Stimulated activated CD4-positive, alpha-beta T cell treated with anti-CD3 and anti-CD28 coated beads, Interleukin-4, amount 100 ng/mL, for 4 hours (primary cell): Measurements from ENCODE around the gene ARHGEF3.
"Not testable (repeated sequence)": the region's sequence is repeated elsewhere in the genome, so short reads cannot be mapped to it uniquely, and the experiment has no call there.

Source experiments
- DNase-seq, 2 experiments: peaks; one replicate each; pipeline ENCODE4 v3.0.0-alpha.2; 2020

Gene ARHGEF3

DNA sequence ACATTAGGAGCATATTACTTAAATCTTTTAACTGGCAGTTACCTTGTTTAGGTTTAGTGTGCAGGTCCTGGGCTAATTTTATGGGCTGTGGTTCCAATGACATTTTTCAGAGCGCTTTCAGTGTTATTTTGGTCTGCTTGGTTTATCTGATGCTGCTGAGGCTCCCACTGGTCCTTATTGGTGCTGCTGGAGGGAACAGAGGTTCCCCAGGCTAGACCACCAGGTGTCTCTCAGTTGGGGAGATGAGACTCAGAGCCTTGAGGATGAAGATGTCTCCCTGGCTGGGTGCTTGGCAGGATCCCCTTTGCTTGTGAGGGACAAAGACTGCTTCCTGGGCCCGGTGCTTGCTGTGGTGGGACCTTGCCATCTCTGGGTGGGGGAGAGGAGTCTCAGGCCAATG is 90.4 kb downstream of the ARHGEF3 start:
- DNase-seq = no peak

DNA sequence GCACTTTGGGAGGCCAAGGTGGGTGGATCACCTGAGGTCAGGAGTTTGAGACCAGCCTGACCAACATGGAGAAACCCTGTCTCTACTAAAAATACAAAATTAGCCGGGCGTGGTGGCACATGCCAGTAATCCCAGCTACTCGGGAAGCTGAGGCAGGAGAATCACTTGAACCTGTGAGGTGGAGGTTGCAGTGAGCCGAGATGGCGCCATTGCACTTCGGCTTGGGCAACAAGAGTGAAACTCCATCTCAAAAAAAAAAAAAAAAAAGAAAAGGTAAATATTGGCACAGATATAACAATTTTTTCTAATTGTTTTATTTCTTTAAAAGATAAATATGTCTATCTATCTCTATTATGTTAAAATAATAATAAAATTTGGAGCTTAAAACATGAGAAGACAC is 94.3 kb downstream of the ARHGEF3 start:
- DNase-seq = peak in 1 of 2 experiments; percentile 25

DNA sequence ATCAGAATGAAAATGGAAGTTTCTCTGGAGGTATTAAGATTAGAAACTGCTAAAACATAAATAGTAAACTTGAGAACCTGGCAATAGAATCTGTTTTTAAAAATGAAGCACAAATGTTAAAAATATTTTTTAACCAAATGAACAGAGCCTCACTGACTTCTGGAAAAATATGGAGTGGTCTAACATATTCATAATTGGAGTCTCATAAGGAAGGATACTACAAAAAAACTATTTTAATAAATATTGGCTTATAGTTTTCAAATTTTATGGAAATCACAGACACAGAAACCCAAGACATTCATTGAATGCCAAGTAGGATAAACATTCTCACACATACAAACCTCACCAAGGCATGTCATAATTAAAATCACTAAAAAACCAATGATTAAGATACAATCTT is 95.1 kb downstream of the ARHGEF3 start:
- no peak for DNase-seq

DNA sequence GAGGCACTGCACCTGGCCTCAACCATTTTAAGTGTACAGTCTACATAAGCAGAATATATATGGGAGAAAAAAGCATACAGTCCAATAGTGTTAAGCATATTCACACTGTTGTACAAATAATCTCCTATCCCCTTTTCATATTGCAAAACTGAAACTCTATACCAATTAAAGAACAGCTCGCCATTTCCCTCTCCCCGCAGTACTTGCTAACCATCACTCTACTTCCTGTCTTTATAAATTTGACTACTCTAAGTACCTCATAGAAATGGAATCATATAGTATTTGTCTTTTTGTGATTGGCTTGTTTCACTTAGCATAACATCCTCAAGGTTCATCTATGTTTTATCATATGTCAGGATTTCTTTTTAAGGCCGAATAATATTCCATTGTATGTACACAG is 97.0 kb downstream of the ARHGEF3 start:
- DNase-seq = no peak

DNA sequence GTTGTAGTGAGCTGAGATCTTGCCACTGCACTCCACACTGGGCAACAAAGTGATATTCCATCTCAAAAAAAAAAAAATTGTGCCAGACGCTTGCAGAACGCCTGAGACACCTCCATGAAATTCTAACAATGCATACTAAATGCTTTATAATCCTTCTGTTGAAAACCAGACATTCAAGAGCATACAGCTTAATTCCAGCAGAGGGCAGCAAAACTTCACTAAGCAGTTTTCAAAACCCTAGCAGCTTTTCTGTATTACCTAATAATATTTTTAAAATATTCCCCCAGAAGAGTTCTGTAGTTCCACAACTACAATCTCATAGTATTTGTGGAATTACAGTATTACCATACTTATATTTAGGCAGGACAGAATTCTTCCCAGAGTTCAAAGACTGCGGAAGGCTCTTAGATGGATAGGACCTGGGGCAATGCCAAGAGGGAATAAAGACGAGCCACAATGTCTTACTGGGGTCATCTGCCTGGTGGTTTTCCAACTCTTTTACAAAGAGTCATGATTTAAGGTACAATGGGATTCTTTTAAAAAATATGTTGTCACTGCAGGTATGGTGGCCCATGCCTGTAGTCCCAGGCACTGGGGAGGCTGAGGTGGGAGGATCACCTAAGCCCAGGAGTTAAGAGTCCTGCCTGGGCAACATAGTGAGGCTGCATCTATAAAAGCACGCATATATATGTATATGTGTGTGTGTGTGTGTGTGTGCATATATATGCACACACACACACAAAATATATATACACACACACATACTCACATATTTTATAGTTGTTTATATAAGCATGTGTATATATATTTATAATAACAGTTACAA is 99.0 kb downstream of the ARHGEF3 start:
- peak in 1 of 2 experiments; percentile 35 for DNase-seq

DNA sequence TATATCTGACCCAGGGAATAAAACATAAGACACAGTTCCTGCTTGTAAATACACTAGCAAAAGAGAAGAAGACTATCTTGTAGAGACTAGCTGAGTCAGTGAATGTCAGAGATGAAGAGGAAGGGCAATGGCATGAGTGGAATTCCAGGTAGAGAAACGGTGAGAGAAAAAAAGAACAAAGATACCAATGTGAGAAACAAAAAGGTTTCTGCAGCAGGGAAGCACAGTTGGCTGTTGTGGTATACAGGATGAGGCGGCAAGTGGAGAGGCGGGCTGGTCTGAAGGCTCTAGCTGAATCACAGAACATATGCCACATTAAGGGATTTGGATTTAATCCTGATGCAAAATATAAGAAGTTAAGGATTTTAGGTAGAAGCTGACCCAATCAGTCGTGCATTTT is 101.6 kb downstream of the ARHGEF3 start:
- no peak for DNase-seq

DNA sequence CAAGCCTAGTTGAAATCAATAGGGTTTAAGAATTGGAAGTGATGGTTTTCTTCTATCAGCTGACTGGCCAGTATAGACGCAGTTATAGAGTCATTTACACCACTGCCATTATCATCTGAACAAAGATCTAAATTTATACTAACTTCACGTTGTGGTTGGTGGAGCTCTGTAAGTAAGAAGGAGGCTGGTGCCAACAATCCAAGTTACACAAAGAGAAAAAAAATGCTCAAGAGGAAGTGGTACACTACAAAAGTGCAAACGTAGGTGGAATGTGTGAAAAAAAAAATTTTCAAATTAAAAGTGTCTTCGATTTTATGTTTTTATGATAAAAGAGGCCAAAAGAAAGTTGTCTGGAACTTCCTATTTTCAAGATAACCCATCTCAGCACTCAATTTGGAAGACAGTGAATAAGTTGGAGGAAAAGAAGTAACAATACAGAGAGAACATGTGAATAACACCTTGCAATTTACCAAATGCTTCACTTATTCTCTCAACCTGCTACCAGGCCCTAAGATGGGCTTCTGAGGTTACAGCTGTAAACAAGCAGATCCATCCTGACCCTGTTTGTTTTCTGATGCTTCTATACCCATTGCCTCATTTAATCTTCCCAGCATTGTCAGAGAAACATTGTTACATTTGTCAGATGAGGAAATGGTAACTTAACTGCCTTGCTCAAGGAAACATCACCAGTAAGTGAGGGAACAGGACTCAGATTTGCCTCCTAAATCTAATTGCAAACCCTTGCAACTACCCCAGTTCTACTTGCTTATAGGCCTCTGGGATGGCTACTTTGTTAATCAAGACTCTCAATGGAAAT is 106.7 kb downstream of the ARHGEF3 start:
- no peak for DNase-seq

DNA sequence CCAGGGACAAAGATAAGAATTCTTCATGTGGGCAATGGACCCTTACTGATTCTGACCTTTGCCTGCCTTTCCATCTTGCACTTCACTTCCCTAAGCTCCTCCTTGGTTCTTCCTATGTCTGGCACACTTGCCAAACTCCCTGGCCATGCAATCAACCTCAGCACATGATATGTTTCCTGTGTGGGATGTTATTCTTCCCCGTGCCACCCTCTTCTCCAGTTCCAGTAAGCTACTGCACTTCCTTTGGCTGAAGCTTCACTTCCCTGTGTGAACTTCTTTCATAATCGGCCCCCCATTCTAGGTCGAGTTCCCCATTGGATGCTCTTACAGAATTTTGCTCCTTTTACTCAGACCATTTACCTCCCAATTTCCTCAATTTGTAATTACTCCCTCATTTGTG is 108.0 kb downstream of the ARHGEF3 start:
- DNase-seq = no peak

DNA sequence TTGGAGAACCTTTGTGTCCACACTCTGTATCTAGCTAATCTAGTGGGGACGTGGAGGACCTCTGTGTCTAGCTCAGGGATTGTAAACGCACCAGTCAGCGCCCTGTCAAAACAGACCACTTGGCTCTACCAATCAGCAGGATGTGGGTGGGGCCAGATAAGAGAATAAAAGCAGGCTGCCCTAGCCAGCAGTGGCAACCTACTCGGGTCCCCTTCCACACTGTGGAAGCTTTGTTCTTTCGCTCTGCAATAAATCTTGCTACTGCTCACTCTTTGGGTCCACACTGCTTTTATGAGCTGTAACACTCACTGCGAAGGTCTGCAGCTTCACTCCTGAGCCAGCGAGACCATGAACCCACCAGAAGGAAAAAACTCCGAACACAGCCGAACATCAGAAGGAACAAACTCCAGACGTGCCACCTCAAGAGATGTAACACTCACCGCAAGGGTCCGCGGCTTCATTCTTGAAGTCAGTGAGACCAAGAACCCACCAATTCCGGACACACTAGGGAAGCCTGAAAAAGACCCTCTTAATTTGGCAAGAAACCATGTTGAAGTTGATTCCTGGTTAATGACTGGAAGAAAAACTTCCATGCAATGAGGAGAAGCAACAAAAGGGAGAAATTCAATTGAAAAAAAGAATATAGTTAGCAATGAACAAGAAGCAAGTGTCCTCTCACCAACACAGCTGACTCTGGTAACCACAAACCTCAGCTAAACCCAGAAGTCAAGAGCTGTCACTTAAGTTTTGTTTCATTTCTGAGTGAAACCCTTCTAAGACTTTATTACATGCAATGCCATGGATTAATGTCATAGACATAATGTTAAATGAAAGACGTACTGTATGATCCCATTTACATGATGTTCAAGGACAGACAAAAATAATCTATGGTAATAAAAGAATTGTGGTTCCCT is 109.0 kb downstream of the ARHGEF3 start:
- peak in 1 of 2 experiments; percentile 29 for DNase-seq

DNA sequence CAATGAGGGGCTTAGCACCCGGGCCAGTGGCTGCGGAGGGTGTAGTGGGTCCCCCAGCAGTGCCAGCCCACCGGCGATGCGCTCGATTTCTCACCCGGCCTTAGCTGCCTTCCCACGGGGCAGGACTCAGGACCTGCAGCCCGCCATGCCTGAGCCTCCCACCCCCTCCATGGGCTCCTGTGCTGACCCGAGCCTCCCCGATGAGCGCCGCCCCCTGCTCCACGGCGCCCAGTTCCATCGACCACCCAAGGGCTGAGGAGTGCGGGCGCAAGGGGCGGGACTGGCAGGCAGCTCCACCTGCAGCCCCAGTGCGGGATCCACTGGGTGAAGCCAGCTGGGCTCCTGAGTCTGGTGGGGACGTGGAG is 109.8 kb downstream of the ARHGEF3 start:
- DNase-seq = not testable (repeated sequence)

DNA sequence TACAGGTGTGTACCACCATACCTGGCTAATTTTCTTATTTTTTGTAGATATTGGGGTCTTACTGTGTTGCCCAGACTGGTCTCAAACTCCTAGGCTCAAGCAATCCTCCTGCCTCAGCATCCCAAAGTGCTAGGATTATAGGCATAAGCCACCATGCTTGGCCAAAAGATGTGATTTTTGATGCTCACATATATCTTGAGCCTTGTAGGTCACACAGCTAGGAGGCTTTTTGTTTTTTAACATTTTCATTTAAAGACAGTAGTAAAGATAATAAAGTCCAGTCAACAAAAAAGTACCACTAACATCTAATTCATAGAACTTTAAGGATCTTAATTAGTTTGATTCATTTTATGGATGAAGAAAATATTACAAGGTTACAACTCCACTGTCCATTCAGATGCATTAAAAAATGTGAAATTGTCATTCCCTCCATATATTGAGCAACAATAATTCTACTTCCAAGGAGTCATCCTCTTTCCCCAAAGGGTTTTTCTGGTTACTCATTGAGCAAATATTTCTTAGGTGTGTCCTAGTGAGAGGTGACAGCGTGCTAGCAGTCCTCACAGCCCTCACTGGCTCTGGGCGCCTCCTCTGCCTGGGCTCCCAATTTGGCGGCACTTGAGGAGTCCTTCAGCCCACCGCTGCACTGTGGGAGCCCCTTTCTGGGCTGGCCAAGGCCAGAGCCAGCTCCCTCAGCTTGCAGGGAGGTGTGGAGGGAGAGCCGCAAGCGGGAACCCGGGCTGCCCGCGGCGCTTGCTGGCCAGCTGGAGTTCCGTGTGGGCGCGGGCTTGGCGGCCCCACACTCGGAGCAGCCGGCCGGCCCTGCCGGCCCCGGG is 110.4 kb downstream of the ARHGEF3 start:
- DNase-seq = no peak

DNA sequence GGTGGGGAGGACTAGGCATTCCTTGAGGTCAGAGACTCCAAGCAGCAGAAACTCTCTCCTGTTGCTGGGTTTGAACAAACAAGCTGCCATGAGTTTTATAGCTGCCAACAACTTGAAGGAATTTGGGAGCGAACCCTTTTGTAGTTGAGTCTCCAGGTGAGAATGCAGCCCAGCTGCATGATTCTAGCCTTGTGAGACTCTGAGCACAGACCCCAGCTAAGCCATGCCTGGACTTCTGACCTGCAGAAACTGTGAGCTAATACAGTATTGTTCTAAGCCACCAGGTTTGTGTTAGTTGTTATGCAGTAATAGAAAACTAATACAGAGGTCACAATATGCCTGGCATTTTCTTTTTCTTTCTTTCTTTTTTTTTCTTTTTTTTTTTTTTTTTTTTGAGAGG is 112.4 kb downstream of the ARHGEF3 start:
- no peak for DNase-seq

DNA sequence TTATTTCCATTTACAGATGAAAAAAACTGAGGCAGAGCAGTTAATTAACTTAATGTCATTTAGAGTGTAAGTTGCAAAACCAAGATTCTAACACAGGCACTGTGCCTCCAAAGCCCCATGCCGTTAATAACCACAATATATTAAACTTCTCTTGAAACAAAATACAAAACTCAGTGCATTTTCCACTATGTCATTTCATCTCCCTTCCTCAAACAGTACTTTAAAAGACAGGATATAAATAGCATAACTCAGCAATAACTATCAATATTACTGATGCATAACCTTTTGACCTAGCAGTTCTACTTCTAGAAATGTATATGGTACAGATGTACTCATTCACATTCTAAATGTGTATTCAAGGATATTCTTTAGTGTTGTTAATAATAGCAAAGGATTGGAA is 113.6 kb downstream of the ARHGEF3 start:
- DNase-seq = no peak

DNA sequence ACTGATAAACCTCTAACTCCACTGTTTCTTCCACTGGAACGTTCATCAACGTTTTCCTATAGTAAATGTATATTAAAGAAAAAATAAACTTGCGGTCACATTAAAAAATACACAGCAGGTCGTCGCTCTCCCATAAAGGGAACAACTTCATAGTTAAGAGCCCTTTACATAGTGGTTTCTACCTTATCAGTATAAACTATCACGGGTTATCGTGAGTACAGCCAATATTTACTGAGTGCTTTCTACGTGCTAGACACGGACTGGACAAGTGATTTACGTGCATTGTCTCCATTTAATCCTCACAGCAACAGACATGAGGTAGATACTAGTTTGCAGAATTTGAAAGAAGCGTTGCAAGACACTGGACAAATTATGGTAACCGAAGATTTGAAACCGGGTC is 117.7 kb downstream of the ARHGEF3 start:
- no peak for DNase-seq

DNA sequence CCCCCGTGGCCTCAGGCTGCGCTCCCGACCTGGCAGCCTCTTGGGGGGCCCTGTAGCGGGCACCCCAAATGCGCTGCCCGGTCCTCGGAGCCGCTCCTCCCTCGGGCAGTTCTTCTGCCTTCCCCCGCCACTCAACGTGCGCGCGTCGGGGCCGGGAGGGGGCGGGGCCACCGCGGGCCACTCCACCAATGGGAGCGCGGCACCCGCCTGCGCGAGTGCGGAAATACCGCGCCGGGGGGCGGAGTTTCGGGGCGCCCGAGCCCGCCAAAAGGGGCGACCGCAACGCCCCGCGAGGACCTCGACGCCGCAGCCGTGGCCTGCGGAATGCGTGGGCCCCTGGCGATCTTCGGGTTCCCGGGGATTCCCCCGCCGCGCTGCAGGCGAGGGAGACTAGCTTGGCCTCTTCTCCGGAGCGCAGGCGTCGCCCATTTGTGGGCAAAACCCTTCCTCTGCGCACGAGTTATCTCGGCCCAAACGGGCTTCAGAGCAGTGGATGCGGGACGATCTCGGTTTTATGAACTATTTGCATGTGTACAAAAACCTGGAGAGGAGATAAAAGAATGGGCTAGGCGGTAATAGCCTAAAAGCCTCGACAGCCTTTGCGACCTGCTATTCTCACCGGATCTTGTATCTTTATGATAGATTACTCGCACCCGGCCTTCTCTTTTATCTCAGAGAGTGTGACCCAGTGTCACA is 118.5 kb downstream of the ARHGEF3 start, which contains the start of gene TASOR:
TASOR (minus strand) TSS at position 144 of the 696 bp plus-strand sequence. CDS start 259 bp downstream, outside the sequence.
- peak; percentile 85 to 88 for DNase-seq

DNA sequence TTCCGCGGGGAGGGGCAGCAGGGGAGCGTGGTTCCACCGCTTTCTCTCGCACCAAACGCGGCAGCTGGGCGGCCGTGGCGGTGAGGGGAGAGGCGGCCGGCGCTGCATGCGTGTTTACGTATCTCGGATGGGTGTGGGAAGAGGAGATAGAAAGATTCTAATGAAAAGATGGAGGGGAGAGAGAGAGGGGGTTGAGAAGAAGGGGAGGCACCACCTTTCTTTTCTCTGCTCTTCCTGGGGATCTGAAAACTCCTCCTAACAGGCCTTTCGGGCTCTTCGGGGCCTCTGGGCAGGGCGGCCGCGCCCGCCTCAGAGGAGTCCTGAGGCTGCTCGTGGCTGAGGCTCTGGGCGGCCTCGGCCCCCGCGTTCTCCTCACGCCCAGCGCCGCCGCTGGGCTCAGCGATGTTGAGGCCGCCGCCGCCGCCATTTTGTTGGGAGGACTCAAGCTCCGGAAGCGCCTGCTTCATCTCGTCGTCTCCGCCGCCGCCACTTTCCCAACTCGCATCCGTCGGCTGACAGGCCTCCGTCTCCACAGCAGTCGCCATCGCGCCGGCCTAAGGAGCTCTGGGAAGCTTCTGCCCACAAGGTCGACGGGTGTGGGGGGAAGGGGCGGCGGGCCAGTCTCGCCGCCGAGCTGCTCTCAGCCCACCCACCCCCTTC is 119.2 kb downstream of the ARHGEF3 start:
- DNase-seq = peak; percentile 70 to 76

DNA sequence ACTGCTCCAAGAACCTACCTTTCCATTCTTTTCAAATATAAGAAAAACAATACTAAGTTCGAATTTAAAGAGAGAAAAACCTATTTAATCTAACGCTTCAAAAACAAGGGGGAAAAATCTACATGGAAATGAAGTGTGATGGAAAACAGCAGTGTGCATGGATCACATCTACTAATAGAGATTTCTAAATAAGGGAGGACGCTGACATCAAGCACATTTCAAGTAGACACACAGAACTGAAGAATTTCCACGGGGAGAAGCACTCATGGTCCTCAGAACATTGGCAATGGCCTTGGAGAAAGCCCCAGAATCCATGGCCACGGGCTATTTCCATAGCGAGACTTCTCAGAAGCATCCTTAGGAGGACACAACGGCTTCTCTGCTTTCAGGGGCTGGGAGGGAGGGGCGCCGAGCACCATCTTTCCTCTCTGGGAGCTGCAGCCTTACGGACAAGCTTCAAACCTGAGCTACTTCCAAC is 119.7 kb downstream of the ARHGEF3 start:
- DNase-seq = no peak

DNA sequence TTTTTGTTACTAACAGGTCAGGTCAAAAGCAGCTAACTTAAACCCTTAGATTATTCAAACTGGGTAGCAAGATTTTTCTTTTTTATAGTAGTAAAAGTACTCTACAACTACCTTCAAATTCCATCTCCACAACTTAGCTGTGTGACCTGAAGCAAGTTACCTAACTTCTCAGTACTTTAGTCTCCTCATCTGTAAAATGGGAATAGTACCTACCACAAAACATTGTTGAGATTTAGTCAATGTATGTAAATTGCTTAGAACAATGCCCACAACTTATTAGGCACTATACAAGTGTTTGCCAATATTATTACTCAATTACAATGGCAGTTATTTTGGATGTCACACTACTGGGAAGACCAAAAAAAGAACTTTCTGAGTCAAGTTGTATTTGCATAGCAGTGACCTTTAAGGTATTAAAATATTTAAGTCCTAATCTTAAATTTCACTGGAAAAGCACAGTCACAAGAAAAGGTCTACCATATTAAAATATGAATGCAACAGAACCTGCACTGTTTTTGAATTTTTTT is 121.6 kb downstream of the ARHGEF3 start:
- DNase-seq = no peak
